ENCODE measurements around the gene ZMYM5.
"Not testable (repeated sequence)": the region's sequence is repeated elsewhere in the genome, so short reads cannot be mapped to it uniquely, and the experiment has no call there.

The ZMYM5 gene

DNA sequence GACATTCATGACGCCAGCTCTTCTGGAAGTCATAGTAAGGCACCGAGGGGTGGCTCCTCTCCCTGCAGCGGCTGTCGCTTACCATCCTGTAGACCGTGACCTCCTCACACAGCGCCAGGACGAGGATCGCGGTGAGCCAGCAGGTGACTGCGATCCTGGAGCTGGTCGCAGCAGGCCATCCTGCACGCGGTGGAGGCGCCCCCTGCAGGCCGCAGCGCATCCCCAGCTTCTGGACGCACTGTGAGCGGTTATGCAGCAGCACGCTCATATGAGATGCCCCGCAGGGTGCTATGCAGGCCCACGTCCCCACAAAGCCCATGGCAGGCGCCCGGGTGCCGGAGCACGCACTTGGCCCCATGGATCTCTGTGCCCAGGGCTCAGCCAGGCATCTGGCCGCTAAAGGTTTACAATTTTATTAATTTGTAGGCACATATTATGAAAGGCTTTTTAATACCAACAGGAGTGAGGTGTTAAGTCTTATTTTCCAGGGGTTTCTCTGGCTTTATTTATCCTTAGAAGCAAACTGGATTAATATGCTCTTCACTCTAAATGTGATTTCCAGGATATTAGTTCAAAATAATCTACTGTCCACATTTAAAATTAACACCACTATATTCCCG, 45.1 kb downstream of the ZMYM5 start:
- DNase-seq, result no peak

DNA sequence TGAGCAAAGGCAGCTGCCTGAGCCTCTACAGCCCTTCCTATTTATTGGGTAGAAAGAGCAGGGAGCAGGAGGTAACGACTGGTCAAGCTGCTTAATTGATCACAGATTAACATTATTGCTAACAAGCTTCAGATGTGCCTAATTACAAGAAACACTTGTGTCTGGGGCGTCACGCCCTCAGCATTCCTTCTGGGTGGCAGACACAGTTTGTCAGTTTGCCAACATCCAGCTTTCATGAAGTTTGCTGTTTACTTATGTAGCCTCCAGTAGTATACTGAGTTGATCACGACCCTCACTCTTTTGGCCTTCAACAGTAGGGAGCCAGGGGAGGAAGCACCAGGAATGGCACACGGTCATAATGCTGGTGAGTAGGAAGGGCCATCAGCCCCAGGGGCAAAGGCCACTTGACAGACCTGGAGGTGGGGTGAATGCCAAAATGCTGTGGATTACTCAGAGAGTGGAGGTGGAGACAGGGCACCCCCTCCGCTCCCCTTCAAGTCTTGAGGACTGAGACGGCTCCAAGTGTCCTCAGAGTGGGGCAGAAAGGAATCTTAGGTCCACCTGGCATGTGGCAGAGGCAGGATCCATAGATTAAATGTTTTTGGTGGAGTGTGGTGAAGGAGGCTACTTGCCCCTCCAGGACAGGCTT, 45.8 kb downstream of the ZMYM5 start:
- no peak for DNase-seq

DNA sequence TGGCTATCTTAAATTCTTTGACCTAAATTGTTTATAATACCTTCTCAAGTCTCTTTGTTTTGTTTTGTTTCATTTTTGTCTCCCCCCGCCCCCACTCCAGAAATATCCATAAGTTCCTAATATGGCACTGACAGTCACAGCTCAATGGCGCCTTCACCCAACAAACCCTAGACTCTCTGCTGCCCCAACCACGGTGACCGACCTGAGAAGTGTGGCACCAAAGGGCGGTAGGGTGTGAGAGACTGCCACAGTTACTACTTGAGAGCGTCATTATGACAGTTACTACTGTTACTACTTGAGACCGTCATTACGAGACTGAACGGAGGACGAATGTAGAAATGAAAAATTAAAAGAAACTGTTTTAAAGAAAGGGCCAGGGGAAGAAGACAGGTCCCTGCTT, 46.3 kb downstream of the ZMYM5 start:
- no peak for DNase-seq

DNA sequence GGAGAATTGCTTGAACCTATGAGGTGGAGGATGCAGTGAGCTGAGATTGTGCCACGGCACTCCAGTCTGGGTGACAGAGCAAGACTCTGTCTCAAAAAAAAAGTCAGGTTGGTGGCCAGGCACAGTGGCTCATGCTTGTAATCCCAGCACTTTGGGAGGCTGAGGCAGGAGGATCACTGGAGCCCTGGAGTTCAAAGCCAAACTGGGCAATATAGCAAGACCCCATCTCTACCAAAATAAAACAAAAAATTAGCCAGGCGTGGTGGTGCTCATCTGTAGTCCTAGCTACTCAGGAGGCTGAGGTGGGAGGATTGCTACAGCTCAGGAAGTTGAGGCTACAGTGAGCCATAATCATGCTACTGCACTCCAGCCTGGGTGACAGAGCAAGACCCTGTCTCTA, 47.6 kb downstream of the ZMYM5 start:
- DNase-seq, result not testable (repeated sequence)

GRCh38 chr13:19810996-19811881, 52.2 kb downstream of the ZMYM5 start:
- DNase-seq, result no peak

DNA sequence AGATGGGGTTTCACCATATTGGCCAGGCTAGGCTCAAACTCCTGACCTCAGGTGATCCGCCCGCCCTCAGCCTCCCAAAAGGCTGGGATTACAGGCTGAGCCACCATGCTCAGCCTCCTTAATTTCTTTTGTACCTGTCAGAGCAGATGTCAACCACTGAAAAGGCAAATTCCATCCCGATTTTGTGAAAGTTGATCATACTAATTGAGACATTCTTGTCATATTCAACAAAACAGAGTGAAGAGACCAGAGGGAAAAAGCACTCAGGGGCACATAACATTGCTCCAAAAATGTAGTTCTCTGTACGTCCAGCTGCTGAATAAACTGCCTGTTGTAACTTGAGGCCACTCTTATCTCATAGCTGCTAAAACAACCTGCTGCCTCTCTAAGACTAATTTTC, 53.3 kb downstream of the ZMYM5 start:
- no peak for DNase-seq

DNA sequence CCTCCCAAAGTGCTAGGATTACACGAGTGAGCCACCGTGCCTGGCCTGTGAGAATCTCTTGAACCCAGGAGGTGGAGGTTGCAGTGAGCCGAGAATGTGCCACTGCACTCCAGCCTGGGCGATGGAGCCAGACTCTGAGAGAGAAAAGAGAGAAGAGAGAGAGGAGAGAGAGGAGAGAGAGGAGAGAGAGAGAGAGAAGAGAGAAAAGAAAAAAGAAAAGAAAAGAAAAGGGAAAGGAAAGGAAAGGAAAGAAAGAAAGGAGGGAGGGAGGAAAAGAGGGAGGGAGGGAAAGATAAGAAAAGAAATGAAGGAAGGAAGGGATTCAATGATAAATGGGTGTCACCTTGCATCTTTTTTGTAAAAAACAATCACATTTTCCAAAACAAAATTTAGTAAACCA, 57.7 kb downstream of the ZMYM5 start:
- DNase-seq, result no peak

- DNase-seq, result no peak
Measured at GRCh38 chr13:19795956-19796355, 67.5 kb downstream of the ZMYM5 start.

GRCh38 chr13:19794631-19795030, 68.8 kb downstream of the ZMYM5 start:
- no peak for DNase-seq

- no peak for DNase-seq
Measured at GRCh38 chr13:19791953-19792537, 71.4 kb downstream of the ZMYM5 start.

GRCh38 chr13:19782727-19783682, 80.4 kb downstream of the ZMYM5 start, which contains the start of gene PSPC1:
Gene PSPC1, minus strand, starts transcription at chr13:19782945. Its CDS starts 188 bp downstream, at chr13:19782757.
- peak; percentile 84 for DNase-seq

DNA sequence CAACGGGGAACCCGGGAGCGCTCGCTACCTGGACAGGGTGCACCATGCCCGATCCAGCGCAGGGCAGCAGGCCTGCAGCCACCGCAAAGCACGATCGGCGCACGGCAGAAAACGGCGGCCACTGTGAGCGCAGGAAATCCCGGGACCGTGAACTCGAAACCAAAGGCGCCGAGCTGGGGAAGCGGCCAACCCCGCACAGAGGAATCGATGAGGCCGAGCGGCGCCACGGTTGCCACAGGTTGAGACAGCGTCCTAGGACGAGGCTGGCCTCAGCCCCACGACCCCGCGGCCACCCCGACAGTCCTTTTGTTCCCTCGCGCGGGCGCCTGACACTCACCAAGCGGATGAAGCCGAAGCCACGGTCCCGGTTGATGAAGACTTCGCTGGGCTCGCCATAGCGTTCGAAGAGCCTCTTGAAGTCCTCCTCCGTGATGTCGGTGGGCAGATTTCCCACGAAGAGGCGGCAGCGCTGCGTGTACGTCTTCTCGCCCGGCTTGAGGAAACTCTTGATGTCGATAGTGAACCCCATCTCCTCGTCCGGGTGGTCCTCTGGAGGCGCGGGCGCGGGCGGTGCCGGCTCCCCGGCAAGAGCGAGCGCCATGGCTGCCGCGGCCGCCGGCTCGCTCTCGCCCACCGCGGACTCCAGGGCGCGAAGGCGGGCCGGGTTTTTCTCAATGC, 81.3 kb downstream of the ZMYM5 start:
- no peak for DNase-seq

DNA sequence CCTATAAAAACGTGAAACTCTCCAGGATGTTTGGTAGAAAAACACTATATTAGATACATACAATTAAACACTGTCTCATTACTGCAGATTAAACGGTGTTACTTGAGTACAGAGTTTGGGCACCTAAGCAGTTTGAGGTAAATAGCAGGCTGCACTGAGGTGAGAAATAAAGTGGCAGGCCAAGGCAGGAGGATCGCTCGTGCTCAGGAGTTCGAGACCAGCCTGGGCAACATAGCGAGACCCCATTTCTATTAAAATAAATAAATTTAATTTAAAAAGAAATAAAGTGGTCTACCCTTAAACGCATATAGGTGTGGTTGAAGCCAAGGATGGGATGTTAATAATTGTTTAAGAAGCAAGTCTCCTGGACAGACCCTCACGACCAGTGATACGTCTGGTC, 81.9 kb downstream of the ZMYM5 start:
- DNase-seq, result no peak

GRCh38 chr13:19780753-19781418, 82.6 kb downstream of the ZMYM5 start:
- not testable (repeated sequence) for DNase-seq

Data from NCI-H1436 (cell line).